Superior temporal gyrus (tissue), 1 donor: ENCODE data around the gene HOXA13.

Experiments used
- DNase-seq: peaks from one replicate; pipeline ENCODE4 v3.0.0-alpha.2; 2016; ENCODE audit errors: extremely low spot score

The HOXA13 gene

GRCh38 chr7:27159266-27160144 lies 40.4 kb downstream of the HOXA13 start:
- DNase-seq = no peak

DNA sequence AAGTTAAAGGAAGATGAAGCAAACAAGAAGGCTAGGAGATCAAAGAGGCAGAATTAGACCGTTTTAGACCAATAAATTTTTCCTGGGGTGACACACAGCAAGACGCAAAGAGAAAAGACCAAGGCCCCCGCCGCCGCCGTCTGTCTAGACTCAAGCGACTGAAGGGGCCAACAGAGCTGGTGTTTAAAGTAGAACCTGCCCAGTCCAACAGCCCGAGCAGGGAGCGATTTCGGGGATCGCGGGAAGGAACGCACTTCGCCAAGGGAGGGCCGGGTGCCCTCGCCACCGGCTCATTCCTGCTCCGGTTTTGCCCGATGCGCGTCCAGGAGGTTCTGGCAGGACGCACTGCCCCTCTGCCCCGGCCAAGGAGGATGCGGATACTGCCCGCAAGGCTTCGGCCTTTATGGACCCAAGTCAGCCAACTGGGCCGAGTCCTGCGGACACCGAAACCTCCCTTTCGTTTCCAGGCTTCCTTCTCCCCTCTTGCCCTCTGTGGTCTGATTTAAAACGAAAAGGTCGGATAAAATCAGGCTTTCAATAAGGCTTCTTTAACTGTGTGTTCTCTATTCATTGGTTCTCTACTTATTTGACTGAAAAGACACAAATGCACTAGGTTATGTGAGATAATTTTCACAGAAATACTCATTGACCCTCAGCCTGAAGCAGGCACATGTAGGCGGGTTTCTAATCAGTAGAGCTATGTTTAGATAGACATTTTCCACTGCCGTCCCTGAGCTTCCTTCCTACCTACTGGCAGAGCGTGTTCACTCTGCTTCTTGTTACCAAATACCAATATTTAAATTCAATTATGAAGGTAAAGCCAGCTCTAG lies 41.2 kb downstream of the HOXA13 start:
- no peak for DNase-seq

GRCh38 chr7:27157702-27158431 lies 42.0 kb downstream of the HOXA13 start:
- no peak for DNase-seq

GRCh38 chr7:27156916-27157701 lies 42.8 kb downstream of the HOXA13 start:
- DNase-seq = no peak

GRCh38 chr7:27156508-27156898 lies 43.4 kb downstream of the HOXA13 start, which contains the start of gene HOXA7:
Gene HOXA7, minus strand, starts transcription at chr7:27156675. Its CDS starts 130 bp downstream, at chr7:27156545.
- DNase-seq = no peak

- no peak for DNase-seq
Observed at GRCh38 chr7:27155816-27156507, 43.9 kb downstream of the HOXA13 start.

DNA sequence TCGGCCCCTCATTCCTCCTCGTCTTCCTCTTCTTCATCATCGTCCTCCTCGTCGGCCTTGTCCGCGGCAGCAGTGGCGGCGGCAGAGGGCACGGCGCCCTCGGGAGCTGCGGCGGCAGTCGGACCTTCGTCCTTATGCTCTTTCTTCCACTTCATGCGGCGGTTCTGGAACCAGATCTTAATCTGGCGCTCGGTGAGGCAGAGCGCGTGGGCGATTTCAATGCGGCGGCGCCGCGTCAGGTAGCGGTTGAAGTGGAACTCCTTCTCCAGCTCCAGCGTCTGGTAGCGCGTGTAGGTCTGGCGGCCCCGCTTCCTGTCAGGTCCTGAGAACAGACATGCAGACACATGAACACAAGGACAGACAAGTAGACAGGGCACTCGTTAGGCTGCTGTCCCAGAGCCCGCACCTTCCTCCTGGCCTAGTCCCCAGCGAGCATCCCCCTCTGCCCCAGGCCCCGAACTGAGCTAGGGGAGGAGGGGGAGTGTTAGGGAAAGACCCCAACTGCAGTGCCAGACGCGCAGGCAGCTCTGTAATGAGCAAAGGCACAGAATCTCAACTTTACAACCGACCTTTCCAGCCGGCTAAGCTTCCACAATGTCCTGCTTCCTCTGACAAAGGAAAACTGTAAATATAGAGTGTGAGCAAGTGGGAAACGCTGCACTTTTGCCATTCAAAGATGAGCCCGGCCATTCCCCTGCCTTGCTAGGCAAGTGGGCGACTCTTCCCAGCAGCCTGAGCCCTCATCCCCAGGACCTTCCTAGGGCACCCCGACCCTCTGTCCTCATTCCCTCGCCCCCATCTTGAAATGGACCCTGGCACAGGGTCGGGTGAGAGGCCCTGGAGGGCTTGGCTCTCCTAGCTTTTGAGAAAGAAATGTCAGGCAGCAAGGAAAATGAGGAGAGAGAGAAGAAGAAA lies 44.7 kb downstream of the HOXA13 start:
- DNase-seq = no peak

DNA sequence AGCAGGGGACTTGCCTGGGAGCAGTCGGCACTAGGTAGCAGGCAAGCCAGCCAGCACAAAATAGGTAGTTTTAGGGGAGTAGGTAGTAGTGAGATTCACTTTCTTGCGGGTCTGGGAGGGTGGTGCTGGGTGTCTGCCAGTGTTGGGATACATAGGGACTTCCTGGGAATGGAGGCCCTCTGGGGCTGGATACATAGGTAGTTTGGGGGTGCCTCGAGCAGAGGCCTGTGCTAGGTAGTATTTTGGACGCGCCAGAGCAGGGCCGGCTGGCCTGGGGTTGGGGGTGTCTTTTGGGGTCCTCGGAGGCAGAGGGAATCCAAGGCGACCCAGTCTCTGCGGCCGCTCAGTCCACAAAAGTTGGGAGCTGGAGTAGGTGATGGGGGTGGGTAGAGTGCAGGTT lies 45.5 kb downstream of the HOXA13 start:
- DNase-seq = no peak

DNA sequence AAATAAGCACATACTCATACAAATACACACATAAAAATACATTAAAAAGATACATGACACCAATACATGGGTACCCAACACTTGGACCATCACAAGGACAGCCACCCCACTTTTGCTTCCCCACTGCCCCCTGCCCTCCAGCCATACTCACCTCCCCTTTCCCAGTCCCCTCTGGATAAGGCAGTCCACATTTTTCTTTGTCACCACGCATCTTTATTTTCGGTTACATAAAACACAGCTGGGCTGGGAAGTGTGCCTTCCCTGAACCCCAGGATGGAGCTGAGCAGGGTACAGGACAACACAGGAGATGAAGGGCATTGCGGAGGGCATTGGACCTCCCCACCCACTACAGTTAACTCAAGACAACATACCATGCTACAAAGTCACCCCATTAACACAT lies 46.4 kb downstream of the HOXA13 start:
- no peak for DNase-seq

DNA sequence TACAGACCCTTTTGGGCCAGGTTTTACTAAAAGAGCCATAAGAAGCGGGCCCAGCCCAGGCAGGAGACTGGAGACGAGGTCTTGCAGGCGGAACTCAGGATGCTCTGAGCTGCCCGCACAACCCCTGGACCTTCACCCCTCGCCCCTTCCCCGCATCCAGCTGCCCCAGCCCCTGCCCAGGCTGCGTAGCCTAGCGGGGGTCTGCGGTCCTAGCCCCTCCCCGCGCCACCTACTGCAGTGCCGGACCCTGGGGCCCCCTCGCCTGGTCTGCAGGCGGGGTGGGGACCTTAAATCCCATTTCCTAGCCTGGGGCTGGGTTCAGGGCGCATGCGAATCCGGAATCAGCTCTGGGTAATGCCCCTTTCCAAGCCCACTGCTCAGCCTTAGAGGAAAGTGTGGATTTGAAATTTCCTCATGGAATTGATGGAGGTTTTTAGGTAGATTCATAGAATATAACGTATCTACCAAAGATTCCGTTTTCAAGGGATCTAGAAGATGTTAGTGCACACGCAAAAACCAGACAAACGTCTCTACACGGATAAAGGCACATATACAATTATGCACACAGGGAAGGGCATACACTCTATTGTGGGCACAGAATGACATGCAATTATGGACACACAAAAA lies 47.0 kb downstream of the HOXA13 start:
- no peak for DNase-seq

GRCh38 chr7:27151931-27152815 lies 47.7 kb downstream of the HOXA13 start, which contains the start of gene HOXA3:
Gene HOXA3, minus strand, starts transcription at chr7:27152583. Its CDS starts 41,943 bp downstream, at chr7:27110640.
- DNase-seq = no peak

DNA sequence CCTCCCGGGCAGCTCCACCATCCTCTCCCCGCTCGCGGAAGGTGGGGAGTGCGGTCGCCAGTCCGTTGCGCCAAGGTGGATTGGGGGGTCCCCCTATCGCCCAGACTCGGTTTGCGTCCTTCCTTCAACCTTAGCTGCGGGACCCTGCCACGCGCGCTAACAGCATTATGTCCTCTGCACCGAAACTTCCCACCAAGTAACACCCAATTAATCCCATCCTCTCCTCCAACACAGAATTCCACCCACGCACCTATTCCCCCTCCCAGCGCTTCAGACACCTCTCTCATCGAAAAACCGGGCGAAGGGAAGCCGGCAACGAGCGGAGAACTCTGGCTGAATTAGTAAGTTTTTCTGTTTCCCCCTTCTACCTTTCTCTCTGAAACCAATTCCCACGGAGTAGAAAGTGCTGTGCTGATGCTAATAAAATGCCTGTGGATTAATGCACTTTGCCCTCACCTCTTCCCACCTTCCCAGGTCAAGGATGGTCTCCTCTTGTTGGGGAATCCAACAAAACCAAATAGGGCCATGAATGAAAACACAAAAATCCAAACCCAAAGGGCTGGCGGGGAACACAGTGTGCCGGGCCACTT lies 48.5 kb downstream of the HOXA13 start:
- DNase-seq = no peak

DNA sequence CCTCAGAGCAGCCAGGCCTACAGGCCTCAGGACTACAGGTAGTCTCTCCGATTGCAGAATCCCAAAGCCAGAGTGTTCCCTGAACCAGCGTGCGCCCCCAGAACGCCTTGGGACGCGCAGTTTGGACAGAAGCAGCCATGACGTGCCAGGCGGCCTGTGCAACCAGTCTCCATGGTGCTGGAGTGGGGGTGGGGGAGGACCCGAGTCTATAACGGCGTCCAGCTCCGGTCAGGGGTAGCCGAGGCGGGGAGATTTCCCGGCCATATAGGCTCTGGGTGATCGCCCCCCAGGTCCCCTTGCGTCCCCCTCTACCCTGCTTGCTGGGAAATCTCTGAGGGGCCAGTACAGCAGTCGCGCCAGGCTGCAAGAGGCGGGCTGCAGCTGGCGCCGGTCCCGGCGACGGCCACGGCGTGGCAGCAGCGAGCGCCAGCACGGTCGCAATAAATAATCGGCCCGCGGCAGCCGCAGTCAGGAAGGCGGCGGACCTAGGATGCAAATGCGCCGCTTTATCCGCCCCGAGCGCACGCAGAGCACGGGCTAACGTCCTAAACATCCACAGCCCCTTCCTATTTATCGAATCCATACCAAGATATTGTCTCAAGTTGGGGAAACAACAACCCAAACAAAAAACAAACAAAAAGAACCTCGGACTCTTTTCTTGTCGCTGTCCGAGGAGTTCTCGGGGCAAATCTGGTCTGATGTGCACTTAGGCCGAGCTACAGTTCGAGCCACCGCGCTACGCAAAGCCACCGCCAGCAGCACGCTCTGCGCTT lies 49.1 kb downstream of the HOXA13 start:
- DNase-seq = no peak

DNA sequence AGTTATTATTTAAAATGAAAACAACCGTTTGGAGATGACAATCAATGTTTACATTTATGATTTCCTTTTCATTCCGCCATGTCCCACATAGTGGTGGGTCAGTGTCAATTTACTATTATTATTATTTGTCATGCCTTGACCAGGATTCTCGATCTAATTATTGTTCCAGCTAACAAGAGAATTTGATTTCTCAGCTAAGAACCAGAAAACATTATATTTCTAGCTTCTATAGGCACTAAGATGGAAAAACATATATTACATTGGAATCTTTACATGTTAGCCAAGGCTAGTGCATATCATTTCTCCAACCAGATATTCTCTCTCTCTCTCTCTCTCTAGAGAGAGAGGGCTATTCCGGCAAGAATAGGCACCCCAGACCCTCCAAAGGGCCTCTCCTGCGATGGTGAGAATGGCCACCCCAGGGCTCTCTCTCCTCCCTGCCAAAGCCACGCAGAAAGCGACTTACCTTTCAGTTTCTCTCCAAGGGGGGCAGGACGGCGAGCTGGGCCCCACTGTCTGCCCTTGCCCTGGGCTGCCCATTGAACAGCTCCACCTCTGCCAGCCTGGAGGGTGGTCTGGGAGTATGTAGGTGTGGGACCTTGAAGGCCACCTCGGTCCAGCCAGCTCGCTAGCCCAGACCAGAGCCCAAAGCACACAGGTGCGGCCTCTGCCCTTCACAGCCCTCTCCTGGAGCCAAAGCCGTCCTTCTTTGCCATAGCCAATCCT lies 49.9 kb downstream of the HOXA13 start:
- DNase-seq = no peak

DNA sequence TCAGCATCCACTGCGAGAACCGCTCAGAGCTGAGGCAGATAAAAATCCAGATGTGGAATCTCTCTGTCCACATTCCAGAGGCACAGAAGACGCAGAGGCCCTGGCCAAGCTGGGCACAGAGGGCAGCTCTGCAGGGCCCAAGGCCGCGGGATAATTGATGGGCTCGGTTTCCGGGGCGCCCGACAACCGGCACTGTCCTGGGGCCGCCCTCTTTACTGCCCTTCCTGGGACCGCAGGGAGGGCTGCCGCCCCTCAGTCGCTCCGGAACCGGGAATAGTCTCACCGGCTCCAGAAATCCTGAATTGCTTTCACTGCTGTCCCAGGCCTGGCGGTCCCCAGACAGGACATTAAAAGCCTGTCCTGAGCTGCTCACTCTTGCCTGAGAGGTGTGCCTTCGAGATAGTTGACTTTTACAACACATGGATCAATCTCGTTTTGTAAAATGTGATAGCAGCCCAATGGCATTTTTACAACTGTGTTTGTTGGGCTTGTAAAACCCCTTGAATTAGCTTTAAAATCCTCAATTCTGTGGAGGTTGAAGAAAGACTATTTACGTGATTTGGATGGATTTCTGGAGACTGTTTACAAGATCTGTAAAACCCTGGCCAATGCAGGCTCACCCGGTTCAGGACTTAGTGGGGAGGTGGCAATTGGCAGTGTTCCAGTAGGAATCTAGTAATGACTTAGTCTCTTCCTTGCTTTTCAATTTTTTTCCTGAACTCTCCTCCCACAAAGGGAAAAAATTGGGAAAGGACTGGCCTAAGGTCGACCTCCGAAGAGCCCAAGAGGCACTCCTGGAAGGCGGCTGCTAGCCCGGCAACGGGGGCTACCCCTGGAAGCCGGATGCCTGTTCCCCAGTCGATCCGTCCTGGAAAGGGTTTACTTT lies 50.9 kb downstream of the HOXA13 start:
- DNase-seq = no peak
